ENCODE data around the gene HNRNPDL.
"Not testable (repeated sequence)": the region's sequence is repeated elsewhere in the genome, so short reads cannot be mapped to it uniquely, and the experiment has no call there.

HNRNPDL gene

GRCh38 chr4:82430193-82430963 is at the start of gene HNRNPDL, which contains the start of gene ENOPH1:
TSS of gene HNRNPDL (minus strand) at chr4:82430462. CDS start at chr4:82429690, 772 bp downstream.
TSS of gene ENOPH1 (plus strand) at chr4:82430590. CDS start at chr4:82430830, 240 bp downstream.
- in situ Hi-C loops (cut with HindIII; ENCODE audit: low pct_ligation_motif_present, low pct_unique_long_range_greater_than_20kb, low sequenced_read_pairs), result no loop called here
- DNase-seq, result peak; percentile 91

DNA sequence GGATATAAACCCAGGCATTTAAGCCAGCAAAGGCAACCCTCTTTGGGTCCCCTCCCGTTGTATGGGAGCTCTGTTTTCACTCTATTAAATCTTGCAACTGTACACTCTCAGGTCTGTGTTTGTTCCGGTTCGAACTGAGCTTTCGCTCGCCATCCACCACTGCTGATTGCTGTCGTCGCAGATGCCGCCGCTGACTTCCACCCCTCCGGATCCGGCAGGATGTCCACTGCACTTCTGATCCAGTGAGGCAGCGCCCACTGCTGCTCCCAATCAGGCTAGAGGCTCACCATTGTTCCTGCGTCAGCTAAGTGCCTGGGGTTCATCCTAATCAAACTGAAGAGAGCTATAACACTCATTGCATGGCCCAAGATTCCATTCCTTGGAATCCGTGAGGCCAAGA is 49.3 kb upstream of the HNRNPDL start:
- in situ Hi-C loops (cut with HindIII; ENCODE audit: low pct_ligation_motif_present, low pct_unique_long_range_greater_than_20kb, low sequenced_read_pairs), result no loop called here
- DNase-seq, result no peak

DNA sequence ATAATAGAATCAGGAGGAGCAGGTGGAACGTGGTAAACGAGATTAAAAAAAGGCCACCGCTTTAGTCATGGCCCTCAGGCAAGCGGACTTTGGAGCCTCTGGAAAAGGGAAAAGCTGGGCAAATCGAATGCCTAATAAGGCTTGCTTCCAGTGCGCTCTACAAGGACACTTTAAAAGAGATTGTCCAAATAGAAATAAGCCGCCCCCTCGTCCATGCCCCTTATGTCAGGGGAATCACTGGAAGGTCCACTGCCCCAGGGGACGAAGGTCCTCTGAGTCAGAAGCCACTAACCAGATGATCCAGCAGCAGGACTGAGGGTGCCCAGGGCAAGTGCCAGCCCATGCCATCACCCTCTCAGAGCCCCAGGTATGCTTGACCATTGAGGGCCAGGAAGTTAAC is 47.2 kb upstream of the HNRNPDL start:
- DNase-seq; in situ Hi-C loops (cut with HindIII; ENCODE audit: low pct_ligation_motif_present, low pct_unique_long_range_greater_than_20kb, low sequenced_read_pairs): not testable (repeated sequence)

GRCh38 chr4:82475931-82476330 is 45.7 kb upstream of the HNRNPDL start:
- in situ Hi-C loops (cut with HindIII; ENCODE audit: low pct_ligation_motif_present, low pct_unique_long_range_greater_than_20kb, low sequenced_read_pairs), result not testable (repeated sequence)

GRCh38 chr4:82473621-82474164 is 43.4 kb upstream of the HNRNPDL start:
- no peak for DNase-seq
- in situ Hi-C loops (cut with HindIII; ENCODE audit: low pct_ligation_motif_present, low pct_unique_long_range_greater_than_20kb, low sequenced_read_pairs), result loop anchor here (25.0 kb wide), 1 partner anchor 264 kb away; no protein-coding TSS in a partner anchor

More at GRCh38 chr4:82475931-82476330, 45.7 kb upstream of the HNRNPDL start:
- not testable (repeated sequence) for DNase-seq

GRCh38 chr4:82473080-82473479 is 42.8 kb upstream of the HNRNPDL start:
- in situ Hi-C loops (cut with HindIII; ENCODE audit: low pct_ligation_motif_present, low pct_unique_long_range_greater_than_20kb, low sequenced_read_pairs), result loop anchor here (25.0 kb wide), 1 partner anchor 264 kb away; no protein-coding TSS in a partner anchor

GRCh38 chr4:82469791-82470345 is 39.6 kb upstream of the HNRNPDL start:
- DNase-seq, result no peak
- in situ Hi-C loops (cut with HindIII; ENCODE audit: low pct_ligation_motif_present, low pct_unique_long_range_greater_than_20kb, low sequenced_read_pairs), result loop anchor here (25.0 kb wide), 1 partner anchor 267 kb away; no protein-coding TSS in a partner anchor

More at GRCh38 chr4:82473080-82473479, 42.8 kb upstream of the HNRNPDL start:
- not testable (repeated sequence) for DNase-seq

- in situ Hi-C loops (cut with HindIII; ENCODE audit: low pct_ligation_motif_present, low pct_unique_long_range_greater_than_20kb, low sequenced_read_pairs), result loop anchor here (25.0 kb wide), 1 partner anchor 270 kb away; no protein-coding TSS in a partner anchor
- DNase-seq, result no peak
Measured at GRCh38 chr4:82467471-82467870, 37.2 kb upstream of the HNRNPDL start.

DNA sequence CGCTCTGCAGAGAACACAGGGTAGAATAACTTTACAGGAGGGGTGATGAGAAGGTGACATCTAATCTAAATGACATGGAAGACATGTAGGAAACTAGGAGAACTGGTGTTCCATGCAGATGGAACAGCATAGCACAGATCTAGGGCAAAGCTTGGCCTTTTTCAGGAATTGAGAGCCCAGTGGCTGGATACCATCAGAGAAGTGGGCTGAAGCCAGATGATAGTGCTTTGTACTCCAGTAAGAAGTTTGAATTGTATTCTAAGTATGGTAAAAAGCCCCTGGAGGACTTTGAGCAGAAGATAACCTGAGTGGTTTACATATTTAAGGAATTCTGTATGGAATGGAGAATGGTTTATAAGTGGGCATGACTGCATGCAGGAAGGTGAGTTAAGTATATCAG is 33.0 kb upstream of the HNRNPDL start:
- in situ Hi-C loops (cut with HindIII; ENCODE audit: low pct_ligation_motif_present, low pct_unique_long_range_greater_than_20kb, low sequenced_read_pairs), result loop anchor here (25.0 kb wide), 1 partner anchor 274 kb away; no protein-coding TSS in a partner anchor
- no peak for DNase-seq

GRCh38 chr4:82462415-82462831 is 32.2 kb upstream of the HNRNPDL start:
- DNase-seq, result peak; percentile 77
- in situ Hi-C loops (cut with HindIII; ENCODE audit: low pct_ligation_motif_present, low pct_unique_long_range_greater_than_20kb, low sequenced_read_pairs), result loop anchor here (25.0 kb wide), 1 partner anchor 275 kb away; no protein-coding TSS in a partner anchor

DNA sequence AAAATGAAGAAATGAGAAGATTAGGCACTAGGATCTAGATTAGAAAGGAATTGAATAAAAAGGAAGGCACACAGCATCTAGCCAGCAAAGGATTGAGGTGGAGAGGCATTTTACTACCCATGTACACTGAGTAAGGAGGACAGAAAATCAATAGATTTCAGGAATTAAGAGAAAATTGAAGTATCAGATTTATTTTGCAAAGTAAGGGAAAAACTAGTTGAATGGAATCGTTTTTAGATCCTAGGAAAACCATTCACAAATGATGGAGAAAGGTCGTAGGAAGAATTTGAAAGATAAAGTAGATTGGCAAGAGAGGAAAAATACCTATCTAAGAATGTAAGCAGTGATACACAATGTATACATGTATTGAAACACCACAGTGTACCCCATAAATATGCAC is 31.4 kb upstream of the HNRNPDL start:
- DNase-seq, result no peak
- in situ Hi-C loops (cut with HindIII; ENCODE audit: low pct_ligation_motif_present, low pct_unique_long_range_greater_than_20kb, low sequenced_read_pairs), result loop anchor here (25.0 kb wide), 1 partner anchor 276 kb away; no protein-coding TSS in a partner anchor

DNA sequence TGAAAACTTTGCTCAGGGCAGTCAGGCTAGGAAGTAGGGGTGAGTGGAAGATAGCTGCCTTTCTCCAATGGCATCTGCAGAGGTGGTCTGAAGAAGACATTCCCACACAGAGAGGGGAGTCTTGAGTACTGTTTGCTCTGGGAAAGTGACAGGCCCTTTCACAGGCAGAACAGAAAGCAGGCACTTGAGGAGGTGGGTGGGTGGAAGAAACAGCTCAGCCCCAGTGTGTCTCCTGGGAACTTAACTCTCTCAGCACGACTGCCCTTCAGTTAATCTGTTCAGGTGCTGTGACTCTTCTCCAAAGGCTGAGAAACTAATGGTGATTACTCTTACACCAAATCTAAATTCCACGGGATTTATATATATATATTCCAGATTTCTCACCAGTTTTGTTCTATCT is 28.5 kb upstream of the HNRNPDL start:
- DNase-seq, result no peak
- in situ Hi-C loops (cut with HindIII; ENCODE audit: low pct_ligation_motif_present, low pct_unique_long_range_greater_than_20kb, low sequenced_read_pairs), result loop anchor here (25.0 kb wide), 1 partner anchor 279 kb away; no protein-coding TSS in a partner anchor

GRCh38 chr4:82457266-82457665 is 27.0 kb upstream of the HNRNPDL start:
- in situ Hi-C loops (cut with HindIII; ENCODE audit: low pct_ligation_motif_present, low pct_unique_long_range_greater_than_20kb, low sequenced_read_pairs), result loop anchor here (25.0 kb wide), 1 partner anchor 280 kb away; no protein-coding TSS in a partner anchor
- DNase-seq, result no peak

GRCh38 chr4:82452026-82452425 is 21.8 kb upstream of the HNRNPDL start:
- in situ Hi-C loops (cut with HindIII; ENCODE audit: low pct_ligation_motif_present, low pct_unique_long_range_greater_than_20kb, low sequenced_read_pairs), result loop anchor here (25.0 kb wide), 1 partner anchor 285 kb away; no protein-coding TSS in a partner anchor
- no peak for DNase-seq

- in situ Hi-C loops (cut with HindIII; ENCODE audit: low pct_ligation_motif_present, low pct_unique_long_range_greater_than_20kb, low sequenced_read_pairs), result loop anchor here (25.0 kb wide), 1 partner anchor 286 kb away; no protein-coding TSS in a partner anchor
- no peak for DNase-seq
Measured at GRCh38 chr4:82450966-82451755, 20.9 kb upstream of the HNRNPDL start.

DNA sequence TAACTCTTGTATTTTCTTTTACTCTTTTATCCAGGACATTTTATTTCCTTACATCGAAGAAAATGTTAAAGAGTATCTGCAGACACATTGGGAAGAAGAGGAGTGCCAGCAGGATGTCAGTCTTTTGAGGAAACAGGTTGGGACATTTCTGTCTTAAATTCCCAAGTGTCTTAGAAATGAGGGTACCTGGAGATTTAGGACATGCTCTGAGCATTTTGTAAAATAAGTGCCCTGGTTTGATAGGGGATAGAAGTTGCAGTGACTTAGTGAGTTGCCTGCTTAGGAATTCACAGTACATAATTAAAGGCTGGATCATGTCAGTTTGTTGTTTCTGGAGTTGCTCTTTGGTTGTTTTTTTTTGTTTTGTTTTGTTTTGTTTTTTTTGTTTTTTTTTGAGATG is 17.6 kb upstream of the HNRNPDL start:
- in situ Hi-C loops (cut with HindIII; ENCODE audit: low pct_ligation_motif_present, low pct_unique_long_range_greater_than_20kb, low sequenced_read_pairs), result no loop called here
- no peak for DNase-seq

GRCh38 chr4:82439088-82439487 is 8.8 kb upstream of the HNRNPDL start:
- DNase-seq, result no peak
- in situ Hi-C loops (cut with HindIII; ENCODE audit: low pct_ligation_motif_present, low pct_unique_long_range_greater_than_20kb, low sequenced_read_pairs), result no loop called here

Measured in ACHN (cell line).